ENCODE measurements around the gene POTEJ.
"Not testable (repeated sequence)": the region's sequence is repeated elsewhere in the genome, so short reads cannot be mapped to it uniquely, and the experiment has no call there.

Gene POTEJ

GRCh38 chr2:130611140-130611539 is at the start of gene POTEJ:
Gene POTEJ (plus strand): TSS chr2:130611440. CDS start chr2:130611533, 93 bp downstream.
- not testable (repeated sequence) for DNase-seq

- DNase-seq = not testable (repeated sequence)
Measured at GRCh38 chr2:130566165-130566564, 45.1 kb upstream of the POTEJ start.

DNA sequence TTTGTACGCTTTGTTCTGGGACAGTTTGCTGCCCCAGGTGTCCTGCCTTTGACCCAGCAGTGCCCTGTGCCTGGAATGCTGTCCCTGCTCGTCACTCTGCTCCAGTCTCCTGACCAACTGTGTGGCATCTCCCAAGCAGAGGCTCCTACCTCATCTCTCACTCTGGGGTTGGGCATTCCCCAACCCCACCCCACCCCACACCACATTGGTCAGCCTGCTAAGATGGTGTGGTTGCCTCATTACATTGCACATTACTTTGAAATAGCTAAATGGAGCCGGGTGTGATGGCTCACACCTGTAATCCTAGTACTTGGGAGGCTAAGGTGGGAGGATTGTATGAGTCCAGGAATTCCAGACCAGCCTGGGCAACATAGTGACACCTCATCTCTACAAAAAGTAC is 39.3 kb upstream of the POTEJ start:
- not testable (repeated sequence) for DNase-seq

DNA sequence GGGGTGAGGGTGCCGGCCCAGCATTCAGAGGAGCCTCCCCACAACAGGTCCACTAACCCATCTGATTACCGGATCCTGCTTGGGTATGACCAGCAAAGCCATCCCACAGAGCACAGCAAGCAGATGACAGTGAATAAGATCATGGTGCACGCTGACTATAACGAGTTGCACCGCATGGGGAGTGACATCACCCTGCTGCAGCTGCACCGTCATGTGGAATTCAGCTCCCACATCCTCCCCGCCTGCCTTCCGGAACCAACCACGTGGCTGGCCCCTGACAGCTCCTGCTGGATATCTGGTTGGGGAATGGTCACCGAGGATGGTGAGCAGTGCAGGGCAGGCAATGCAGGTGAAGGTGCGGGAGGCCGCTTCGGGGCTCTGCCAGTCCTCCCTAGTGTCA is 37.0 kb upstream of the POTEJ start:
- DNase-seq = not testable (repeated sequence)

DNA sequence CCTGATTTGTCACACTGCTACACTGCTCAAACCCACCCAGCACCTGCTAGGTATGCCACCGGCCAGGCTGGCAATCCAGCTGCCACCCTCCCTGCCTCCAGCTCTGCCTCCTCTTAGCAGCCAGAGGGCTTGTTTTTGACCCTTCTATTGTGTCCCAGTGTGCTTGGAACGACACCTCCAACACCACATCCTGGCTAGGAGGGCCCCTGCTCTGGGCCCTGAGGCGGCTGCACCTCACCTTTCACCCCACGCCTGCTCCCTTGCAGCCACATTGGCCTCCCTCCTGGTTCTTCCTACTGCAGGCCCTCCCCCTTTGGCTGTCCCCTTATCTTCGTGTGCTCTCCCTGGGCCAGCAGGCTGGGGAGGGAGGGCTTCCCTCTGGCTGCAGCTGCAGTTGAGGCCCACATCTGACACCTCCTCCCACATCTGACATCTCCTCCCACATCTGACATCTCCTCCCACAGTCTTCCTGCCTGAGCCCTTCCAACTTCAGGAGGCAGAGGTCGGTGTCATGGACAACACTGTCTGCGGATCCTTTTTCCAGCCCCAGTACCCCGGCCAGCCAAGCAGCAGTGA is 34.9 kb upstream of the POTEJ start:
- DNase-seq = not testable (repeated sequence)

DNA sequence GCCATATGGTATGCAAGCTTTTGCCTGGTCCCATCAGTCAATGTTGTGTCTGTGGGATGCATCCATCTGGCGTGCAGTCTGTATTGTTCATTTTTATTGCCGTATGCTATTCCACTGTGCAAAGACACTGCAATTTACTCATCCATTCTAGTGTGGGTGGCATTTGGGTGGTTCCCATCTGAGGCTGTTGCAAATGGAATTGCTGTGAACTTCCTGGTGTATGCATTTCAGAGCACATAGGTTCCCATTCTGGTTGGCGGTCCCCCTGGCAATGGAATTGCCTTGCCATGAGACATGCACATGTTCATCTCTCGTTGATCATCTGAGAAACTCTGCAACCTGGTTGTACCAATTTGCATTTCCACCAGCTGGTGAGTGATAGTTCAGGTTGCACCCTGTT is 33.7 kb upstream of the POTEJ start:
- DNase-seq = not testable (repeated sequence)

DNA sequence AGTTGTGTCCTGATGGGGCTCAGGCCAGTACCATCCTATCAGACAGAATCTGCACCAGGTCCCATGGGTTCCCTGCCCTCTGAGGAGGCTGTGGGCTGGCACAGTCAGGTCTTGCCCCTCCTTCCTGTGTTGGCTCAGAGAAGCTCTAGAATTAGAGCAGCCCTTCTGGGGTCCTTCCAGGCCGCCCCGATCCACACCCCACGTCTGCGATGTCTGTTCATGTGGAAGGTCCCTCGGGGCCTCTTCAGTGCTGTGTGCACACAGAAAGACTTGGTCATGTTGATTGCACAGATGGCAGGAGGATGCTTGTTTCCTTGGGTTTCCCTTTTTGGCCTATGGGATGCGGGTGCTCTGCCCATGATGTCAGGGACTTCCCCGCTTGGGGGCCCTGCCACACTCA is 32.1 kb upstream of the POTEJ start:
- not testable (repeated sequence) for DNase-seq

DNA sequence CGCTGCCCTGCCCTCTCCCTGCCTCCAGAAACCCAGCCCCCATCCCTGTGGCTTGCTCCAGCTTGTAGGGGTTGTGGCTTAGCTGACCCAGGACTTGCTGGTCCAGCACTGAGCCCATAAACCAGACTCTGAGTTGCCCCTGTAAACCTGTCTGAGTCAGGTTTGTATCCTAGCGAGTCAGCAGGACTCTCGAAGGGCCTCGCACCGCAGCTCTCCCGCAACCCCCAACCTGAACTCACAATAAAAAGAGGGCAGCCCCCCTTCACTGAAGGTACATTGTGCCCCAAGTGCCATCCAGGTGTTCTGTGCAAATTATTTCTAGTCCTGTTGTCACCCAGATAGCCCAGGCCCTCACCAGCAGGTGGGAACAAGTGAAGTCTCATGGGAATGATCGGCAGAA is 29.7 kb upstream of the POTEJ start:
- DNase-seq = not testable (repeated sequence)

DNA sequence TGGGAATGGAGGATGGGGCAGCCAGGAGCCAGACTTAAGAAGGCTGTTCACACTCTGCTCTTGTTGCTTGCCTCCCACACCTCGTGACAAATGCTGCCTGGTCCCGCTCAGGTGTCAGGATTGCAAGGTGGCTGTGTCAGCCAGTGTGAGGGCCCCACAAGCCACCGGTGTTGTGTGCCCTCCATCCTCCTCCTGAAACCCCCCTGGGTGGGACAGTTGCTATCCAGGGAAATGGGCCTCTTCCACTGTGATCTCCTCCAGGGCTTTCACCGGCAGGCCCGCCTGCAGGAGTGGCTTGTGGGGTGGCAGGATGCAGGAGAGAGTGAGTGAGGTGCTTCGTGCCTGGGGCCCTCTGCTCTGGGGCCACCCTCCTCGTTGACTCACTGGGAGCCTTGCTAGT is 28.3 kb upstream of the POTEJ start:
- DNase-seq = not testable (repeated sequence)

- DNase-seq = not testable (repeated sequence)
Measured at GRCh38 chr2:130583582-130583981, 27.7 kb upstream of the POTEJ start.

- not testable (repeated sequence) for DNase-seq
Measured at GRCh38 chr2:130584726-130585125, 26.5 kb upstream of the POTEJ start.

GRCh38 chr2:130588688-130589458 is 22.4 kb upstream of the POTEJ start:
- DNase-seq = peak; percentile 40

DNA sequence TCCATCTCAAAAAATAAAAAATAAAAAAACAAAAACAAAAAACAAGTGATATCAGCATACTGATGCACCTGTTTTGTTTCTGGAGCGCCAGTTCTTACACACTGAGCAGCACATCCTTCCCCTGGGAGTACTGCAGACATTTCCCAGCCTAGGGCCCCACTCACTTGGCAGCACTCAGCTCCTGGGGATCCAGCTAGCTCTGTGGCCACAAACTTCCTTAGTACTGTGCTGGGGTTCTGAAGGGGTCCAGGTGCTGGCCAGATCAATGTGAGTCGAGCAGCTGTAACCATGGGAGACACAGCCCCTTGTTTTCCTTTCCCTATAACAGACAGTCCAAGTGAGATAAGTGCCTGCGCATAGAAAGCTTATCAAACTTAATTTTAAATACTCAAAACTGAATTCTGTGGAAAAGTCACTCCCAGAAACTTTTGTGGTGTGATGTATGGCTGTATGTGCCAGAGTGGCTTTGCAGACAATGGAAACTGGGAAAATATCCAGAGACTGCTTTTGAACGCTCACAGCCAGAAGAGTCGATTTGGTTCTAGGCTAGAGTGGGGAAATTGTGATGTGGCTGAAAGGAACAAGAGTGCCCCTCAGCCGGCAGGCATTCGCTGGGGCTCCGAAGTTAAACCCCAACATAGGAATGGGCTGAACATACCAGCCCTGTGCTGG is 20.9 kb upstream of the POTEJ start:
- not testable (repeated sequence) for DNase-seq

DNA sequence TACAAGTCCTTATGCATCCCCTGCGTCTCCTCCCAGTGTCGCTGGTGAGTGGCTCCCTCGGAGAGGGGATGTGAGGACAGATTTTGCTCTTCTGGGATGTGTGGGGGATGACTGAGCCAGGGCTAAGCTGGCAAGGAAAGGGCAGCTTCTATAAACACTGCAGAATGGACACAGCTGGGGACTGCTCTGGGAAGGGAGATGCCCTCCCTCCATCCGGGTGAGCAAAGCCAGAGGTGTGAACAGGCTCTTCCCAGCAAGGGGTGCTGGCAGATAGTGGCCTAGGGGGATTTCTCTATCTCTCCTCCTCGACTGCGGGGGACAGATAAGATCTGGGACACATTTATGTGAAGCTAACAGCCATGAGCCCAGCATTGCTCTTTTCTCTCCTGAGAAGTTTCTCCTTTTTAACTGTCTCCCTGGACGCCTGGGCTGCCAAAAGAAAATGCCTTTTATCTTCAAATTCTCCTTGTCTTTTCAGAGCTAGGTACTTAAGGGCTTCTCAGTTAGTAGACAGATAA is 20.3 kb upstream of the POTEJ start:
- DNase-seq = not testable (repeated sequence)

GRCh38 chr2:130592791-130593414 is 18.3 kb upstream of the POTEJ start:
- DNase-seq = not testable (repeated sequence)

GRCh38 chr2:130594011-130594410 is 17.2 kb upstream of the POTEJ start:
- DNase-seq = not testable (repeated sequence)

DNA sequence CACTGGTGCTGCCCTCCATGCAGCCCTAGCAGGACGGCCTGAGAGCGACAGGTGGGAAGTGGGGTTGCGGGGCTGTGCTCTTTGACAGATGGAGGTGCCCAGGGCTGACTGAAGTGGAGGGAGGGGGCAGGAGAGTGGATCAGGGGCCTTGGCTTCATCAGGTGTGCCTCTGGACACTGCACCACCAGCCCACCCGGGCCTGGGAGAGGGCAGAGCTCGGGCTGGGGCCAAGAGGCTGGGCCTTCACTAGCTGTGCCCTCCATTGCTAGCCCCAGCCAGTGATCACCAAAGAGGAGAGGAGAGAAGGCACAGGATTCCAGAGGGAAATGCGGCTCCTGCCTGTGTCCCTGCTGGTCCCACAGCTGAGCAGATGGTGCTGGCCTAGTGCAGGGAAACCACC is 14.5 kb upstream of the POTEJ start:
- DNase-seq = not testable (repeated sequence)

DNA sequence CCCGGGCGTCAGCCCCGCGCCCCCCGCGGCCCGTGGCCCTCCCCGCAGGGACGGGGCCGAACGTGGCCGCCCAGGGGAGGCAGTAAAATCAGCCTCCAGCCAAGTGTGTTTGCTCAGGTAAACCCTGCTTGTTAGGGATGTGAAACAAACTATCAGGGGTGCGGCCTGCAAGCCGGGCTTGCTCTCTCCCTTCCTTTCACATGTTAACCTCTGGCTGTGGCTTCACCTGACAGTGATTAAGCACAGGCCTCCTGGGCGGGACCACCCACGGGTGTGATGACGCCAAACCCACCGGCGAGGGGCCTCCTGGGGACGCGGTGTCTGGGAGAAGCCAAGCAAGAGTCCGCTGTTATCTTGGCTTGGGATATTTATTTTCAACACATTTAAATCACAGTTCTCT is 13.2 kb upstream of the POTEJ start:
- DNase-seq = not testable (repeated sequence)

- not testable (repeated sequence) for DNase-seq
Measured at GRCh38 chr2:130598463-130598862, 12.8 kb upstream of the POTEJ start.

DNA sequence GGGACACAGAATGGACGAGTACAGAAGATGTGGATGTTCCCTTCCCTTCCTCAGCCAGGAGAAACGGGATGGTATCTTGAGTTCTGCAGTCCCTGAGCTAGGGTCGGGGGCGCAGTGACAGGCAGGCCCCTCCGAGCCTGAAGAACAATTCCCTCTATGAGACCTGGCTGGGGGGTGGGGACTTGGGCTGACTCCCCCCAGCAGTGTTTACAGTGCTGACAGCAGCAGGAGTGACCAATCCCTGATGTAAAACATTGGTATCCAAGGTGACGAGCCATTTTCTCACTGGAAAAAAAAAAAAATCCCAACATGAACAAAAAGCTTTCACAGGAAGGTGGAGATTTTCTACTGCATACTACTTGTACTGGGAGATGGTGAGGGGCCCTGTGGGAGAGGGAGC is 11.8 kb upstream of the POTEJ start, which contains the start of gene CFC1:
Gene CFC1 (minus strand): TSS at position 183 of the 400 bp plus-strand sequence. CDS start 288 bp downstream, outside the sequence.
- not testable (repeated sequence) for DNase-seq

DNA sequence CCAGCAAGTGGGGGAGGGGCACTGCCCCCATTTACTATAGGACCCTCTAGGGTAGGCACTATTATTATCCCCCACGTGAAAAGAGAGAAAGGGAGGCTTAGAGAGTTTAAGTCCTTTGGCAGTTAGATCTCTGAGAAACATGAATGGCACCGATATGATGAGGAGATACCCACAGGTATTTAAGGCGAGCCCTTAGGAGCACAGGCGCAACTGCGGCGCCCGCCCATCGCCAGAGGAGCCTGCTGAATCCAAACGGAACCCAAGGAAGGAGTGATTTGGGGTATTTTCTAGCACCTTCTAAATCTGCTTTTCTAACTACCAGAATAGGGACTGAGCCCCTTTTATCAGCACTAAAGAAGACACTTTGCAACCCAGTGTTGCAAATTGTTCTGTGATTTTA is 11.3 kb upstream of the POTEJ start:
- not testable (repeated sequence) for DNase-seq

- not testable (repeated sequence) for DNase-seq
Measured at GRCh38 chr2:130601648-130602302, 9.5 kb upstream of the POTEJ start.
